HepG2 (cell line): Measurements from ENCODE around the gene PLPP3. TPM values are rescaled to one million over a fixed set of nuclear protein-coding genes. Genes with fewer than 3 reads are reported as not detected.
A peak's percentile ranks its signal among the peaks of the same experiment; 100 is the strongest.

Source experiments
- CBX2 ChIP-seq, 2 experiments: fragments of 200-600 bp in 1 of 2; sonication (generic); formaldehyde crosslinking in 1 of 2; IDR thresholded peaks; 2 replicates each; pipeline versions ENCODE4 v1.7.0 to v1.8.1; 2018 to 2022; ENCODE audit warnings: low read depth in 2 of 2, low read length in 1 of 2, mild to moderate bottlenecking in 1 of 2, missing genetic modification reagents in 1 of 2
- GABPB1 ChIP-seq: IDR thresholded peaks from 2 replicates; pipeline ENCODE4 v1.6.1; 2016; ENCODE audit warnings: mild to moderate bottlenecking, missing genetic modification reagents, moderate library complexity, missing compliant biosample characterization
- HMGA1 ChIP-seq: sonication (generic); formaldehyde crosslinking; conservative IDR thresholded peaks from 2 replicates; pipeline ENCODE4 v1.4.0; 2020; ENCODE audit warnings: missing genetic modification reagents
- PHF21A ChIP-seq: sonication (generic); formaldehyde crosslinking; IDR thresholded peaks from 2 replicates; pipeline ENCODE4 v1.5.0; 2020; ENCODE audit warnings: mild to moderate bottlenecking, missing genetic modification reagents
- SRF ChIP-seq: IDR thresholded peaks from 2 replicates; pipeline ENCODE4 v1.6.1; 2011; ENCODE audit warnings: mild to moderate bottlenecking, low read depth, low read length, moderate library complexity
- ZNF329 ChIP-seq: sonication (generic); formaldehyde crosslinking; IDR thresholded peaks from 2 replicates; pipeline ENCODE4 v1.9.0; 2021; ENCODE audit warnings: low read depth, mild to moderate bottlenecking, missing genetic modification reagents
- ZNF432 ChIP-seq: sonication (generic); formaldehyde crosslinking; IDR thresholded peaks from 2 replicates; pipeline ENCODE4 v1.5.0; 2020; ENCODE audit warnings: missing genetic modification reagents, mild to moderate bottlenecking, borderline replicate concordance
- ZNF781 ChIP-seq: sonication (generic); formaldehyde crosslinking; IDR thresholded peaks from 2 replicates; pipeline ENCODE4 v1.5.1; 2020; ENCODE audit warnings: borderline replicate concordance, mild to moderate bottlenecking, missing genetic modification reagents; ENCODE audit errors: not compliant biosample characterization
- ZSCAN30 ChIP-seq: sonication (generic); formaldehyde crosslinking; IDR thresholded peaks from 2 replicates; pipeline ENCODE4 v1.5.0; 2020; ENCODE audit warnings: mild to moderate bottlenecking, missing genetic modification reagents
- polyA plus RNA-seq, 8 experiments: library from polyadenylated mRNA; depleted of rRNA in 3 of 8; stranded (reverse) in 7 of 8; unstranded in 1 of 8; fragments of >200 nt; fragmentation: Illumina TruSeq in 4 of 8; extraction: Trizol in 4 of 8; gene quantifications; 2 replicates each; pipeline versions ENCODE4 v1.2.1 to v1.2.3, GENCODE V29; 2011 to 2016; ENCODE audit warnings: low read depth in 4 of 8, missing spikeins in 1 of 8, mixed read lengths in 1 of 8; ENCODE audit not compliant: insufficient read depth in 1 of 8
- total RNA-seq, 5 experiments: library from RNA; depleted of rRNA; stranded (reverse); fragments of >200 nt; fragmentation: Illumina TruSeq; extraction: Trizol; gene quantifications; 2 replicates each; pipeline ENCODE4 v1.2.3, GENCODE V29; 2016; ENCODE audit warnings: low read depth in 1 of 5
- TF ChIP-seq, protein P1 (sequence below): sonication (generic); formaldehyde crosslinking; IDR thresholded peaks from 2 replicates; pipeline ENCODE4 v1.5.0; 2020; ENCODE audit warnings: missing genetic modification reagents
- TF ChIP-seq, protein P2 (sequence below): IDR thresholded peaks from 2 replicates; pipeline ENCODE4 v1.6.1; 2018; ENCODE audit warnings: missing genetic modification reagents, mild to moderate bottlenecking, missing compliant biosample characterization
- TF ChIP-seq, protein P3 (sequence below): sonication (generic); formaldehyde crosslinking; IDR thresholded peaks from 2 replicates; pipeline ENCODE4 v1.8.0; 2022; ENCODE audit warnings: mild to moderate bottlenecking, missing genetic modification reagents
- TF ChIP-seq, protein P4 (sequence below): sonication (generic); formaldehyde crosslinking; IDR thresholded peaks from 2 replicates; pipeline ENCODE4 v1.9.0; 2022; ENCODE audit warnings: missing genetic modification reagents, mild to moderate bottlenecking, borderline replicate concordance
- TF ChIP-seq, protein P5 (sequence below): fragments of 450-650 bp; IDR thresholded peaks from 2 replicates; pipeline ENCODE4 v1.6.1; 2017
- TF ChIP-seq, protein P6 (sequence below): sonication (generic); formaldehyde crosslinking; IDR thresholded peaks from 2 replicates; pipeline ENCODE4 v1.4.0; 2020; ENCODE audit warnings: mild to moderate bottlenecking, missing genetic modification reagents
- TF ChIP-seq, protein P7 (sequence below): sonication (generic); formaldehyde crosslinking; IDR thresholded peaks from 2 replicates; pipeline ENCODE4 v1.5.0; 2020; ENCODE audit warnings: mild to moderate bottlenecking, missing genetic modification reagents

PLPP3 gene
- total and polyA plus RNA-seq, 2 of the 13 experiments (the other 11 are each of a cell fraction or from before 2014, with no cell fraction given), result 49.7 to 65.8 TPM

DNA sequence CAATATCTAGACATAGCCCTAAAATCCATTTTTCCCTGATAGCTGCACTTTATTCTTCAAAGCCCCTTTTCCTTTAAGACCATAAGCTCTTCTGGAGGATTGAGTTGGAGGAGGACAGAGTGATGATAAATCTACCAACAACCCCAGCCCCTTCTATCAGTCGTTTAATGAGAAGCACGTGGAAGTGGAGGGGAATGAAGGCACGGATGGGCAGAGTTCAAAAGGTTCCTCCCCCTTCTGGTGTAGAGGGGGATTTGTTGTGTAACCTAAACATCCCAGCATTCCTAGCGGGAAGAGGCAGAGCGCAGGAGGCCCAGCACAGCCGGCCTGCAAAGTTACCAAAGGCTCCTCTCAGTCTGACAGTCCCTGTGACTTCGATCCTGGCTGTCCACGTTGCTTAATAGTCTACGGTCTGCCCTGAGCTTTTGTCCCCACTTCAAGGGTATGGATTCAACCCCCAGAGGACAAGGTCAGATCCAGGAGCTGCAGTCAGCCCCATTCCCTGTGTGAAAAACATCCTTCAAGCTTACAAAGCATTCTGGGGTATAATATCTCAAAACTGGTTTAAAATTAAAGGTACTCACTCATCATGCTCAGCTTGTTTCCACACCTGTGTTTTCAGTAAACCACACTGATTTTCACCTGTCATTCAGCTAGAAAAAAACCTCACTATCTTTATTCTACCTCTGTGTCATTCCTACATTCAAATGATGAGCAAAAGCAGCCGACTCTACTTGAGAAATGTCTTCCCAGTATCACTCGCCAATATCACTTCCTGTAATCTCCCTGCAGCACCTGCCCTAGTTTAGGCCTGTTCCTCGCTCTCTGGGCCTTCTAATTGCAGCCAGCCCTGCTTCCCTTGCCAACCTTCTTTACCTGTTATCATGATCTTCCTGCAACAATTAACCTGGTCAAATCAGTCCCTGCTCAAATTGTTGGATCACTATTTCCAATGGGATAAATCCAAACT is 117.9 kb downstream of the PLPP3 start (continued):
- TF ChIP-seq, protein P1, sequence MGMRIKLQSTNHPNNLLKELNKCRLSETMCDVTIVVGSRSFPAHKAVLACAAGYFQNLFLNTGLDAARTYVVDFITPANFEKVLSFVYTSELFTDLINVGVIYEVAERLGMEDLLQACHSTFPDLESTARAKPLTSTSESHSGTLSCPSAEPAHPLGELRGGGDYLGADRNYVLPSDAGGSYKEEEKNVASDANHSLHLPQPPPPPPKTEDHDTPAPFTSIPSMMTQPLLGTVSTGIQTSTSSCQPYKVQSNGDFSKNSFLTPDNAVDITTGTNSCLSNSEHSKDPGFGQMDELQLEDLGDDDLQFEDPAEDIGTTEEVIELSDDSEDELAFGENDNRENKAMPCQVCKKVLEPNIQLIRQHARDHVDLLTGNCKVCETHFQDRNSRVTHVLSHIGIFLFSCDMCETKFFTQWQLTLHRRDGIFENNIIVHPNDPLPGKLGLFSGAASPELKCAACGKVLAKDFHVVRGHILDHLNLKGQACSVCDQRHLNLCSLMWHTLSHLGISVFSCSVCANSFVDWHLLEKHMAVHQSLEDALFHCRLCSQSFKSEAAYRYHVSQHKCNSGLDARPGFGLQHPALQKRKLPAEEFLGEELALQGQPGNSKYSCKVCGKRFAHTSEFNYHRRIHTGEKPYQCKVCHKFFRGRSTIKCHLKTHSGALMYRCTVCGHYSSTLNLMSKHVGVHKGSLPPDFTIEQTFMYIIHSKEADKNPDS (CRISPR knock-in tag), result peak; percentile 58; the same call in 1 of the 2 replicates
- TF ChIP-seq ZNF329 (CRISPR knock-in tag) (no peak), CBX2 (IDR thresholded peaks at IDR 0.05; ENCODE audit: low read depth, low read length) (no peak), CBX2 (CRISPR knock-in tag; IDR thresholded peaks at IDR 0.05; ENCODE audit: low read depth) (no peak), SRF (no peak), ZSCAN30 (CRISPR knock-in tag) (no peak), PHF21A (CRISPR knock-in tag) (peak; percentile 90), ZNF781 (CRISPR knock-in tag) (peak; percentile 66), ZNF432 (CRISPR knock-in tag) (no peak), HMGA1 (CRISPR knock-in tag) (no peak), GABPB1 (CRISPR knock-in tag) (peak; percentile 58; the same call in 1 of the 2 replicates)
- TF ChIP-seq, protein P2, sequence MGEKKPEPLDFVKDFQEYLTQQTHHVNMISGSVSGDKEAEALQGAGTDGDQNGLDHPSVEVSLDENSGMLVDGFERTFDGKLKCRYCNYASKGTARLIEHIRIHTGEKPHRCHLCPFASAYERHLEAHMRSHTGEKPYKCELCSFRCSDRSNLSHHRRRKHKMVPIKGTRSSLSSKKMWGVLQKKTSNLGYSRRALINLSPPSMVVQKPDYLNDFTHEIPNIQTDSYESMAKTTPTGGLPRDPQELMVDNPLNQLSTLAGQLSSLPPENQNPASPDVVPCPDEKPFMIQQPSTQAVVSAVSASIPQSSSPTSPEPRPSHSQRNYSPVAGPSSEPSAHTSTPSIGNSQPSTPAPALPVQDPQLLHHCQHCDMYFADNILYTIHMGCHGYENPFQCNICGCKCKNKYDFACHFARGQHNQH, result peak; percentile 95; the same call in 1 of the 2 replicates
- TF ChIP-seq, protein P3, sequence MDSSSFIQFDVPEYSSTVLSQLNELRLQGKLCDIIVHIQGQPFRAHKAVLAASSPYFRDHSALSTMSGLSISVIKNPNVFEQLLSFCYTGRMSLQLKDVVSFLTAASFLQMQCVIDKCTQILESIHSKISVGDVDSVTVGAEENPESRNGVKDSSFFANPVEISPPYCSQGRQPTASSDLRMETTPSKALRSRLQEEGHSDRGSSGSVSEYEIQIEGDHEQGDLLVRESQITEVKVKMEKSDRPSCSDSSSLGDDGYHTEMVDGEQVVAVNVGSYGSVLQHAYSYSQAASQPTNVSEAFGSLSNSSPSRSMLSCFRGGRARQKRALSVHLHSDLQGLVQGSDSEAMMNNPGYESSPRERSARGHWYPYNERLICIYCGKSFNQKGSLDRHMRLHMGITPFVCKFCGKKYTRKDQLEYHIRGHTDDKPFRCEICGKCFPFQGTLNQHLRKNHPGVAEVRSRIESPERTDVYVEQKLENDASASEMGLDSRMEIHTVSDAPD (CRISPR knock-in tag), result peak; percentile 87
- TF ChIP-seq, protein P4, sequence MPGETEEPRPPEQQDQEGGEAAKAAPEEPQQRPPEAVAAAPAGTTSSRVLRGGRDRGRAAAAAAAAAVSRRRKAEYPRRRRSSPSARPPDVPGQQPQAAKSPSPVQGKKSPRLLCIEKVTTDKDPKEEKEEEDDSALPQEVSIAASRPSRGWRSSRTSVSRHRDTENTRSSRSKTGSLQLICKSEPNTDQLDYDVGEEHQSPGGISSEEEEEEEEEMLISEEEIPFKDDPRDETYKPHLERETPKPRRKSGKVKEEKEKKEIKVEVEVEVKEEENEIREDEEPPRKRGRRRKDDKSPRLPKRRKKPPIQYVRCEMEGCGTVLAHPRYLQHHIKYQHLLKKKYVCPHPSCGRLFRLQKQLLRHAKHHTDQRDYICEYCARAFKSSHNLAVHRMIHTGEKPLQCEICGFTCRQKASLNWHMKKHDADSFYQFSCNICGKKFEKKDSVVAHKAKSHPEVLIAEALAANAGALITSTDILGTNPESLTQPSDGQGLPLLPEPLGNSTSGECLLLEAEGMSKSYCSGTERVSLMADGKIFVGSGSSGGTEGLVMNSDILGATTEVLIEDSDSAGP (CRISPR knock-in tag), result peak; percentile 82
- TF ChIP-seq, protein P5, sequence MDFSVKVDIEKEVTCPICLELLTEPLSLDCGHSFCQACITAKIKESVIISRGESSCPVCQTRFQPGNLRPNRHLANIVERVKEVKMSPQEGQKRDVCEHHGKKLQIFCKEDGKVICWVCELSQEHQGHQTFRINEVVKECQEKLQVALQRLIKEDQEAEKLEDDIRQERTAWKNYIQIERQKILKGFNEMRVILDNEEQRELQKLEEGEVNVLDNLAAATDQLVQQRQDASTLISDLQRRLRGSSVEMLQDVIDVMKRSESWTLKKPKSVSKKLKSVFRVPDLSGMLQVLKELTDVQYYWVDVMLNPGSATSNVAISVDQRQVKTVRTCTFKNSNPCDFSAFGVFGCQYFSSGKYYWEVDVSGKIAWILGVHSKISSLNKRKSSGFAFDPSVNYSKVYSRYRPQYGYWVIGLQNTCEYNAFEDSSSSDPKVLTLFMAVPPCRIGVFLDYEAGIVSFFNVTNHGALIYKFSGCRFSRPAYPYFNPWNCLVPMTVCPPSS, result no peak
- TF ChIP-seq, protein P6, sequence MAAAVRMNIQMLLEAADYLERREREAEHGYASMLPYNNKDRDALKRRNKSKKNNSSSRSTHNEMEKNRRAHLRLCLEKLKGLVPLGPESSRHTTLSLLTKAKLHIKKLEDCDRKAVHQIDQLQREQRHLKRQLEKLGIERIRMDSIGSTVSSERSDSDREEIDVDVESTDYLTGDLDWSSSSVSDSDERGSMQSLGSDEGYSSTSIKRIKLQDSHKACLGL, result no peak
- TF ChIP-seq, protein P7, sequence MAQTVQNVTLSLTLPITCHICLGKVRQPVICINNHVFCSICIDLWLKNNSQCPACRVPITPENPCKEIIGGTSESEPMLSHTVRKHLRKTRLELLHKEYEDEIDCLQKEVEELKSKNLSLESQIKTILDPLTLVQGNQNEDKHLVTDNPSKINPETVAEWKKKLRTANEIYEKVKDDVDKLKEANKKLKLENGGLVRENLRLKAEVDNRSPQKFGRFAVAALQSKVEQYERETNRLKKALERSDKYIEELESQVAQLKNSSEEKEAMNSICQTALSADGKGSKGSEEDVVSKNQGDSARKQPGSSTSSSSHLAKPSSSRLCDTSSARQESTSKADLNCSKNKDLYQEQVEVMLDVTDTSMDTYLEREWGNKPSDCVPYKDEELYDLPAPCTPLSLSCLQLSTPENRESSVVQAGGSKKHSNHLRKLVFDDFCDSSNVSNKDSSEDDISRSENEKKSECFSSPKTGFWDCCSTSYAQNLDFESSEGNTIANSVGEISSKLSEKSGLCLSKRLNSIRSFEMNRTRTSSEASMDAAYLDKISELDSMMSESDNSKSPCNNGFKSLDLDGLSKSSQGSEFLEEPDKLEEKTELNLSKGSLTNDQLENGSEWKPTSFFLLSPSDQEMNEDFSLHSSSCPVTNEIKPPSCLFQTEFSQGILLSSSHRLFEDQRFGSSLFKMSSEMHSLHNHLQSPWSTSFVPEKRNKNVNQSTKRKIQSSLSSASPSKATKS, result 0 out of 2 replicates have a peak, but pooled peaks have one; percentile 55
